Stimulated activated memory B cell treated with anti-CD40 and anti-IgM and Interleukin-4, amounts not matched to agents 10 μg/mL and 1 μg/mL and 100 μg/mL, for 72 hours (primary cell): ENCODE results near the gene ZNF516.
"Not testable (repeated sequence)": the region's sequence is repeated elsewhere in the genome, so short reads cannot be mapped to it uniquely, and the experiment has no call there.

ENCODE experiments used
- ATAC-seq: fragments of 150-1000 bp; cut with Tn5 transposase; 2 replicates; pipeline ENCODE4 v1.10.0; 2021
- H3K27ac Mint-ChIP-seq: one replicate; pipeline ENCODE4 v1.8.0; 2022; ENCODE audit warnings: mild to moderate bottlenecking, mixed read lengths
- H3K27me3 Mint-ChIP-seq: one replicate; pipeline ENCODE4 v1.8.0; 2022; ENCODE audit warnings: mixed read lengths
- H3K36me3 Mint-ChIP-seq: one replicate; pipeline ENCODE4 v1.8.0; 2022; ENCODE audit warnings: mixed read lengths
- H3K4me1 Mint-ChIP-seq: one replicate; pipeline ENCODE4 v1.8.0; 2022; ENCODE audit warnings: mixed read lengths
- H3K4me3 Mint-ChIP-seq: one replicate; pipeline ENCODE4 v1.8.0; 2022; ENCODE audit warnings: mild to moderate bottlenecking, moderate library complexity, mixed read lengths
- H3K9me3 Mint-ChIP-seq: one replicate; pipeline ENCODE4 v1.8.0; 2022; ENCODE audit warnings: mixed read lengths

Gene ZNF516

DNA sequence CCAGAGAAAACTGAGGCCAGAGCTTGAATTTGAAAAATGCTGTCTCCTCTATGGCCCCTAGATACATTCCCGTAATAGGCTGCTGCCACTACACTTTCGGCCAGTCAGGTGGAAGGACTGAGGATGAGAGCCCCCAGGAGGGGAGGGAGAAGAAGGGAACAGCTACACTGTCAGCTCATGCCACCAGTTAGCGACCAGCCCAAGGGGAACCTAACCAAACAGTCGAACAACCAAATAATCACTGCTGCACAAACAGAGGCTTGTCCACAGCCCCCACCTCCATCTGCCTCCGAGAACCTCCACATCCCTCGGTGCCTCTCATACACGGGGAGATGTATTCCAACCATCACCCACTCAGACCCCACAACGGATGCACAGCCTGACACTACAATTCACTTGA, 7.3 kb downstream of the ZNF516 start:
- Mint-ChIP-seq H3K27me3 (peaks cover 12% of the 10 kb centered on the region), H3K27ac (no peak overlapping the region), H3K4me1 (peaks cover 37% of the 10 kb centered on the region), H3K36me3 (peaks cover 6% of the 10 kb centered on the region), H3K9me3 (no peaks in the 10 kb centered on the region), H3K4me3 (no peak overlapping the region)
- ATAC-seq: no peak

DNA sequence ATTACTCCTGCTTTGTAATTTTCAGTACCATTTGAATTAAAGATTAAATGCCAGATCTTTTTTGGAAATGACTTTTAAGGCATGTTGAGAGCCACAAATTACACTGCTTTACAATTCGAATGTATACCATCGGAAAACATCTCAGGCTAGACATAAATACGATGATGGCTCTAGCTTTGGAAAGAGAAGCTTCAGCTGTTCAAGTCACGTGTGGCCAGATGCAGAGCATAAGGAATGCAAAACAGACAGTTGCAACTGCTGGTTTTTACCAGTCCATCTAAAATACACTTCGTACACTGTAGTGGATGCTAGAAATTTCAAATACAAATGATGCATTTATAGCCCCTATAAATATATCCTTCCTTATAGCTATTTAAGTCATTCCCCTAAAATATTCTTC, 8.0 kb downstream of the ZNF516 start:
- Mint-ChIP-seq H3K9me3 (no peaks in the 10 kb centered on the region), H3K27me3 (peaks cover 5% of the 10 kb centered on the region), H3K27ac (no peak overlapping the region), H3K4me1 (peaks cover 30% of the 10 kb centered on the region), H3K36me3 (peaks cover 2% of the 10 kb centered on the region), H3K4me3 (no peak overlapping the region)
- ATAC-seq: no peak

- no peak for ATAC-seq
- peaks cover under 1% of the 10 kb centered on the region for H3K27me3 Mint-ChIP-seq
- H3K4me1 Mint-ChIP-seq: peaks cover 27% of the 10 kb centered on the region
- H3K4me3 Mint-ChIP-seq: no peak overlapping the region
- no peak overlapping the region for H3K27ac Mint-ChIP-seq
- H3K9me3 Mint-ChIP-seq: no peaks in the 10 kb centered on the region
- H3K36me3 Mint-ChIP-seq: no peaks in the 10 kb centered on the region
Measured at GRCh38 chr18:76486574-76486973, 8.5 kb downstream of the ZNF516 start.

DNA sequence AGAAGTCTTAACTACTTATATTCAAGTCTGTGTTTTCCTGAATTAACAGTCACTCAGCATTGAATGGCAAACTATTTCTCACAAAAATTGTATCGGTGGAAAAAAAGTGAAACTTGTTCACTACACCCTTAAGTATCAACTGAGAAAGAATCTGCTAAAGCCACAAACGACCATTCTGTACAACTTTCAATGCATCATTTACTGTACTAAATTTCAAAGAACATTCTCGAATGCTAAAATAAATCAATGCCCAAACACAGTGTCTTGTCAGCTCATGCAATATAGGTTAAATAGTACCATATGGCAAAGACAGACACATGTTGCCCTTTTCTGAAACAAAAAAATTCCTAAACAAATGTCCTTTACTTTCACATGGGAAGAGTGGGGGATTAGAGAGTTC, 9.0 kb downstream of the ZNF516 start:
- Mint-ChIP-seq H3K27ac (no peak overlapping the region), H3K4me3 (no peak overlapping the region), H3K27me3 (no peaks in the 10 kb centered on the region), H3K9me3 (no peaks in the 10 kb centered on the region), H3K4me1 (peaks cover 27% of the 10 kb centered on the region), H3K36me3 (no peaks in the 10 kb centered on the region)
- ATAC-seq: no peak

DNA sequence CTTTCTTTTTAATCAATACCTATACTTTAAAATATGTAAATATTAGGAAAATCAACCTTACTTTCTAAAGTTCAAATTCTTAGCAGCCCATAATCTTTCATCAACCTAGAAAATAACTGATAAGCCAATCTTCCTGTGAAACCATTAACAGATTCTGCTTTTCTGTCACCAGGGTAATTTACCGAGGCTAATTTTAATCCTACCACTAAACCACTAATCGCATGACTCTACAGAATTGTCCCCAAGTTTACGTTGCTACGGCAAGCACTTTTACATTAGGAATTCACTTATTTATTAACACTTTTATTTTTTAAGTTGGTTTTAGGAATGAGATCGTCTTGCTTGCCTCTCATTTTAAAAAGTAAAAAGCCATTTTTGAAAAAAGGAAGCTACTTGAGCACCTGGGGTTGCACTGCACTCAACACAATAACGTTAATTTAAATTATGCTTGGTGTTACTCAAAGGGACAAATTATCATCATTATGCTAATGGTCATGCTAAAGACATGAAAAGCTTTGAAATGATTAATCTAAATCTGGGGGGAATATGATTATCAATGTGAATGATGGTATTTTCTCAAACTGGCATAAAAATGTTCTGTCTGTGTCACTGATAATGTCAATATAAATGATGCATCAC, 10.2 kb downstream of the ZNF516 start:
- Mint-ChIP-seq H3K36me3 (no peaks in the 10 kb centered on the region), H3K4me3 (no peak overlapping the region), H3K27me3 (no peaks in the 10 kb centered on the region), H3K4me1 (peaks cover 16% of the 10 kb centered on the region), H3K27ac (peak overlapping the region; percentile 8), H3K9me3 (no peaks in the 10 kb centered on the region)
- no peak for ATAC-seq

DNA sequence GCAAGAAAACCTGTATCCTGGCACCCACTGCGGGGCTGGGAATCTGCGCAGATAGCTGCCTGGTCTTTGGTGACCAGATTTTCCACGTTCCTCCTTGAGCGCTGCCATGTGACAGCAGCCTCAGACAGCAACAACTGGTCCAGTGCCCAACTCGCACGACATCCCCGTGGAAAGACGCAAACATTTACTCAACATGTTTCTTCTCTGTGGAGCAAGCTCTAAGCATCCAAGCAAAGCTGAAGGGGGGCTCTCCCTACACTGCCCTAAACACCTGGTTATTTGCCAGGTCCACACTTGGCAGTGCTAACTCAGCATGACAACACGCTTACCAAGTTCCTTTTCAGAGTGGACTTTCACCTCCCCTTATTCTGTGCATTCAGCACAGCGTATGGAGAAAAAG, 11.3 kb downstream of the ZNF516 start:
- ATAC-seq: no peak
- Mint-ChIP-seq H3K4me1 (peaks cover 16% of the 10 kb centered on the region), H3K36me3 (no peaks in the 10 kb centered on the region), H3K27me3 (no peaks in the 10 kb centered on the region), H3K4me3 (no peak overlapping the region), H3K9me3 (no peaks in the 10 kb centered on the region), H3K27ac (no peak overlapping the region)

- no peaks in the 10 kb centered on the region for H3K27me3 Mint-ChIP-seq
- no peak for ATAC-seq
- H3K36me3 Mint-ChIP-seq: no peaks in the 10 kb centered on the region
- H3K4me1 Mint-ChIP-seq: peaks cover 16% of the 10 kb centered on the region
- H3K4me3 Mint-ChIP-seq: no peak overlapping the region
- no peak overlapping the region for H3K27ac Mint-ChIP-seq
- H3K9me3 Mint-ChIP-seq: no peaks in the 10 kb centered on the region
Measured at GRCh38 chr18:76482971-76483691, 11.9 kb downstream of the ZNF516 start.

DNA sequence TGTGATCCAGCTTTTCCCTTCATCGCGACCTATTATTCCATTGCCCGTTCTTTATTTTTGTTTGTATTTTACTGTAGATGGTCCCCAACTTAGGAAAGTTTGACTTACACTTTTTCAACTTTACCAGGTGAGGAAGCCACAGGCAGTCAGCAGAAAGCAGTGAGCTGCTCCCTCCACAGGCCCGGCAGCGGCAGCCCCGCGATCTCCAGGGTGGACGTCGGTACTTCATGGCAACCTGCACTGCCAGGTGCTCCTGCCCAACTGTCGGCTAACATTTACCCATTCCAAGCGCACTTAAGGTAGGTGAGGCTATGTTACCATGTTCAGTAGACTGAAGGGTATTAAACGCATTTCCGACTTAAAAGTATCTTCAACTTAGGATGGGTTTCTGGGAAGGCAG, 12.8 kb downstream of the ZNF516 start:
- Mint-ChIP-seq H3K27ac (no peak overlapping the region), H3K4me1 (peaks cover 22% of the 10 kb centered on the region), H3K27me3 (no peaks in the 10 kb centered on the region), H3K4me3 (no peak overlapping the region), H3K36me3 (no peaks in the 10 kb centered on the region), H3K9me3 (no peaks in the 10 kb centered on the region)
- ATAC-seq: no peak

GRCh38 chr18:76480913-76481312, 14.1 kb downstream of the ZNF516 start:
- Mint-ChIP-seq H3K4me1 (peaks cover 23% of the 10 kb centered on the region), H3K27me3 (no peaks in the 10 kb centered on the region), H3K36me3 (no peaks in the 10 kb centered on the region), H3K27ac (no peak overlapping the region), H3K4me3 (no peak overlapping the region), H3K9me3 (no peaks in the 10 kb centered on the region)
- peak; percentile 24 for ATAC-seq

DNA sequence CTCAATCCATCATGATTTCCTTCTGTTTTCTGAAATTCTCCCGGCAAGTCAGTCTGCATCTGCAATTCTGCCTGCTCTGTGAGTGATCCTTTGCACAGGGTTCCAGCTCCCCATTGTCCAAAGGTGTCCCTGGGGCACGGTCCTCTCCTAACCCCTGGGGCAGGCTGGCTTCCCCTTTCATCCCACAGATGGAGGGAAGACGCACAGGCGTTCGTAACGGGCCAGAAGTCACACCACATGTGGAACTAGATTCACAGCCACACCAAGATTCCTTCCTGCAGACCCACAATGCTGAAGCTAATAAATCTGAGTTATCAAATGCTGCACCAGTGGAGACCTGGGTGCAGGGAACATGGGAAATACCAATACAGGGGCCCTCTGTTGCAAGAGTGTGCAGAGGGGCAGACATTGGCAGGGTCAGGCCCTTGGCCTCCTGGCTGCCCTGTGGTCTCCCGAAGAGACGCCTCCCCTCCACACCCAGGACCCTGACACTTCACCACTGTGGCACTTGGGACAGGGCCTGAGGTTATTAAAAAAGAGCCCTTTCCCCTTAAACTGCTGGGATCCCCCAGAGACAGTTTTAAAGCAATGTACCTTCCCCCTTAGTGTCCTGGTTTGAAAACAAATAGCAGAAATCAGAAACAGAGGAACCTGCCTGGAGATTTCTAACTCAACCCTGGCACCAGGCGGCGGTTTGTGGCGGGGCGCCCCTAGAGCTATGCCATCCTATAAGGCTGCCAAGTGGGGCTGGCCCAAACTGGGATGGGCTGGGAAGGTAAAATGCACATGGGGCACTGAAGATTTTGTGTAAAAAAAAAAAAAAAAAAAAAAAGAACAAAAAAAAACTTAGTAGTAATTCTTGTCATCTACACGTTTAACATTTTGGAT, 15.4 kb downstream of the ZNF516 start:
- ATAC-seq: no peak
- peaks cover 14% of the 10 kb centered on the region for H3K4me1 Mint-ChIP-seq

DNA sequence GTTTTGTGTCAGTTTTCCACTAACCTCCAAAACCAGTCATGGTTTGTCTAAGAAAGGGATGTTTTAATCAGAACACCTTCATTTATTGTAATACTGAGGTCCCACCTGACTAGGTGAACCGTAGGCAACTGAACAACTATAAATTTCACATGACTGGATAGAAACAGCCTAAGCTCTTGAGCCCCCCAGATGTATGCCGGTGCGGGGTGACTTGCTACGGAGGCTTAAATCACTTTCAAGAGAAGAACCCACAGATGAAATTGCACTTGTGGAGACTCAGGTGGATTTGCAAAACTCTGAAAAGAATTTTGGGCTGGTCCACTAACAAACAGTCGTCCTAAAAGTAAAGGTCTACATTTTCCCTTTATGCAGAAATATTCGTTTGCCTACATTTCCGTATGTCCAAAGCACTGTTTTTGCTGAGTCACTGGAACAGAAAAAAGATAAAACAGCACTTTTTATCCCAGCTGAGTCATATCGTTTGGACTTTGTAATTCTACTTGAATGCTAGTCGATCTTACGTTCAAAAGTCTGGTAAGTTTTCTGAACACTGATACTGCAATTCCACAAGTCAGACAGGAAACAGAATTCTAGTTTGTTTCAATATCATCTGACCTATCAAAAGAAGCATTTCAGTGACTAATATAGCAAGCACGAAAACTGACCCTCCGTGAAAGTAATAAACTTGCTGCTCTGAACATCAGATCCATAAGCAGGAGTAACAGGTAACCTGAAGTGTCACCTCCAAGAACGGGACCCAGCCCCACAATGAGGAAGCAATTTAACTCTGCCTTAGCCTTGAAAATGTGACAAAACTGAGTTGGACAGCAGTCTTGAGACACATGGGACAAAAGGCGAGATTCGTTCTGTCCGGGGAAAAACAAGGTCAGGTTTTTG, 18.1 kb downstream of the ZNF516 start:
- Mint-ChIP-seq H3K27ac (no peak overlapping the region), H3K36me3 (no peaks in the 10 kb centered on the region), H3K27me3 (no peaks in the 10 kb centered on the region), H3K4me1 (peaks cover 17% of the 10 kb centered on the region), H3K9me3 (no peaks in the 10 kb centered on the region), H3K4me3 (no peak overlapping the region)
- ATAC-seq: no peak

More for the DNA sequence above, 15.4 kb downstream of the ZNF516 start:
- no peaks in the 10 kb centered on the region for H3K36me3 Mint-ChIP-seq
- H3K27ac Mint-ChIP-seq: no peak overlapping the region
- no peak overlapping the region for H3K4me3 Mint-ChIP-seq
- no peaks in the 10 kb centered on the region for H3K9me3 Mint-ChIP-seq
- H3K27me3 Mint-ChIP-seq: no peaks in the 10 kb centered on the region

DNA sequence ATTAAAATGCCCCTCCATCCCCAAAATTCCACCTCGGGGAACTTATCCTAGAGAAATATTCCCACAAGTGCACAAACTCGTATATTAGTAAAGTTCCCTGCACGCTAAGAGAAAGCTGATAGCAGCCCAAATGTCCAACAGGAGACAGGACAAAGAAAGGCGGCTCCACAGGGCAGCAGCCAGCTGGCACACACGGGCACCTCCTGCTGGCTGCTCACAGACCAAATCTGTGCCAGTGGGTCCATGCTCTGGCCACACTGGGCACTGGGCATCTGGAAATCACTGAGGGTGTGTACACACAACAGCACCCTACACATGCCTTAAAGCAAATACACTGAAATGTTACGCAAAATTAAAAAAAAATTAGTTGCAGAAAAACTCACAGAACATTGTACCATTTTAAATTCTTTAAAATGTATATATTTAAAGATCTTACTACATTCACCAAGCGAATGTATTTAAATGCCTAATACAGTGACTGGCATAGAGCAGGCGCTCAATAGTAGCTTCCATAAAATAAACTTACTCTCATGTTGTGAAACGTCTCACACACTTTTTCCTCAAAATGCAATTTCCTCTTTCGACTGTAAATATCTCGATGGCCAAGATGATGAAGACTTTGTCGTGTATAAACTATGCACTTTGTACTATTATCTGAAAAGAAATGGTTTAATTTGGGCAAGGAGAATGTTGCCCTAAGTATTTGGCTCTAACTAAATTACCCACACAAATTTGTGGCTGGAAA, 19.4 kb downstream of the ZNF516 start:
- H3K27me3 Mint-ChIP-seq: no peaks in the 10 kb centered on the region
- no peaks in the 10 kb centered on the region for H3K36me3 Mint-ChIP-seq
- no peak overlapping the region for H3K4me3 Mint-ChIP-seq
- no peak for ATAC-seq
- H3K4me1 Mint-ChIP-seq: peaks cover 17% of the 10 kb centered on the region
- no peaks in the 10 kb centered on the region for H3K9me3 Mint-ChIP-seq
- no peak overlapping the region for H3K27ac Mint-ChIP-seq

GRCh38 chr18:76474824-76475223, 20.2 kb downstream of the ZNF516 start:
- H3K27ac Mint-ChIP-seq: no peak overlapping the region
- H3K27me3 Mint-ChIP-seq: no peaks in the 10 kb centered on the region
- no peaks in the 10 kb centered on the region for H3K9me3 Mint-ChIP-seq
- no peaks in the 10 kb centered on the region for H3K36me3 Mint-ChIP-seq
- H3K4me1 Mint-ChIP-seq: peaks cover 17% of the 10 kb centered on the region
- no peak overlapping the region for H3K4me3 Mint-ChIP-seq
- no peak for ATAC-seq

DNA sequence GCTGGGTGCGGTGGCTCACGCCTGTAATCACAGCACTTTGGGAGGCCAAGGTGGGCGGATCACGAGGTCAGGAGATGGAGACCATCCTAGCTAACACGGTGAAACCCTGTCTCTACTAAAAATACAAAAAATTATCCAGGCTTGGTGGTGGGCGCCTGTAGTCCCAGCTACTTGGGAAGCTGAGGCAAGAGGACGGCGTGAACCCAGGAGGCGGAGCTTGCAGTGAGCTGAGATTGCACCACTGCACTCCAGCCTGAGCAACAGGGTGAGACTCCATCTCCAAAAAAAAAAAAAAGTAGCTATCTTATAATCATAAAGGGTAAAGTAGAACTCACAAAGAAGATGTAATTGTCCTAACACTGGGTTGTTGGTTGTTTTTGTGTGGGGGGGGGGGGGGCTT, 21.5 kb downstream of the ZNF516 start:
- H3K36me3 Mint-ChIP-seq, ATAC-seq, H3K27me3 Mint-ChIP-seq, H3K27ac Mint-ChIP-seq, H3K4me3 Mint-ChIP-seq, H3K9me3 Mint-ChIP-seq: not testable (repeated sequence)
- H3K4me1 Mint-ChIP-seq: peaks cover 17% of the 10 kb centered on the region
